H1 (cell line): ENCODE results near the gene SFMBT2. TPM values are rescaled to one million over a fixed set of nuclear protein-coding genes. Genes with fewer than 3 reads are reported as not detected.

ENCODE experiments used
- CBX8 ChIP-seq: fragments of 300-800, 300-1000 bp; sonication (generic); IDR thresholded peaks from 2 replicates; pipeline ENCODE4 v1.7.1; 2016; ENCODE audit warnings: low read depth, low read length, borderline replicate concordance
- GABPA ChIP-seq: IDR thresholded peaks from 2 replicates; pipeline ENCODE4 v1.6.1; 2011; ENCODE audit warnings: mild to moderate bottlenecking, low read length, moderate library complexity, borderline replicate concordance; ENCODE audit not compliant: insufficient read depth
- RXRA ChIP-seq: IDR thresholded peaks from 2 replicates; pipeline ENCODE4 v1.6.1; 2011; ENCODE audit warnings: low read depth, mild to moderate bottlenecking, low read length, moderate library complexity; ENCODE audit not compliant: insufficient read depth
- polyA plus RNA-seq, 7 experiments: library from polyadenylated mRNA; depleted of rRNA in 3 of 7; stranded (reverse) in 5 of 7; unstranded in 2 of 7; fragments of >200 nt in 5 of 7; fragments of 200-250 nt in 2 of 7; gene quantifications; 1 replicate in 5 of 7; 2 replicates in 1 of 7; 4 replicates in 1 of 7; pipeline versions ENCODE4 v1.2.1 to v1.2.3, GENCODE V29; 2011 to 2013; ENCODE audit warnings: missing spikeins in 2 of 7, mixed read lengths in 2 of 7
- total RNA-seq: library from RNA; stranded (reverse); fragmentation: NEBNext Ultra II Directional; extraction: Animal tissue kit (Norgen Biotek cat#: 25700); gene quantifications from 2 replicates; pipeline ENCODE4 v1.2.1, GENCODE V29; 2021
- TF ChIP-seq, protein P1 (sequence below): IDR thresholded peaks from 2 replicates; pipeline ENCODE4 v1.6.1; 2012; ENCODE audit warnings: inconsistent platforms

Gene SFMBT2
- total and polyA plus RNA-seq, 2 of the 8 experiments (the other 6 are each of a cell fraction or from before 2014, with no cell fraction given): 2.9 to 11.0 TPM

DNA sequence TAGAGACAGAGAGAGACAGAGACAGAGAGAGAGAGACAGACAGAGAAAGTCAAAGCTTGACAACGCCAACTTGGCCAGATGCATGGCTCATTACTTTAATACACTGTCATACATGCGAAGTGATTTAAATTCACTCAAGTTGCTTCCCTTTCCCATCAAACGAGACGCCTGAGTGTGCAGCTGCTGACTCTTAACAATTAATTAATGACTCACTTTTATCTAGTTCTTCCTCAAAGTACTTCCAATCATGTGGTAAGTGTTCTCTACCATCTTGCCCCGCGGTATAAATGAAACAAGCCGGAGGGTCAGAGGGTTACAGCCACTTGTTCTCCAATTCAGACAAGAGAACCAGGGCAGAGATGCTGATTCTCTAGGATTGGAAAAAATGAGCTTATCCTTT is 90.8 kb downstream of the SFMBT2 start (continued):
- TF ChIP-seq CBX8 (no peak), GABPA (no peak), RXRA (no peak)
- TF ChIP-seq, protein P1, sequence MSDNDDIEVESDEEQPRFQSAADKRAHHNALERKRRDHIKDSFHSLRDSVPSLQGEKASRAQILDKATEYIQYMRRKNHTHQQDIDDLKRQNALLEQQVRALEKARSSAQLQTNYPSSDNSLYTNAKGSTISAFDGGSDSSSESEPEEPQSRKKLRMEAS: no peak
